Measurements from ENCODE around the gene REC8. TPM values are rescaled to one million over a fixed set of nuclear protein-coding genes. Genes with fewer than 3 reads are reported as not detected.
"Not testable (repeated sequence)": the region's sequence is repeated elsewhere in the genome, so short reads cannot be mapped to it uniquely, and the experiment has no call there.

Gene REC8
- total RNA-seq, 1 experiment from 2014 or later, result 7.6 TPM

- intact Hi-C loops (cut with micrococcal nuclease), result loop anchor here (10.0 kb wide), 1 partner anchor 215 kb away; no protein-coding TSS in a partner anchor
- TF ChIP-seq RAD21 (IDR thresholded peaks at IDR 0.05; ENCODE audit: low read depth), result no peak
- no peak for TF ChIP-seq ELF1 (IDR thresholded peaks at IDR 0.05; ENCODE audit: borderline replicate concordance, low read depth)
- TF ChIP-seq TCF7L2 (IDR thresholded peaks at IDR 0.05; ENCODE audit: borderline replicate concordance, extremely low read depth, insufficient read depth, insufficient read length), result no peak
- no peak for TF ChIP-seq ATF3 (IDR thresholded peaks at IDR 0.05)
- no peak for TF ChIP-seq POLR2AphosphoS5 (IDR thresholded peaks at IDR 0.05; ENCODE audit: low read depth, low read length)
- TF ChIP-seq SP1 (IDR thresholded peaks at IDR 0.05; ENCODE audit: low read depth), result no peak
- no peak for TF ChIP-seq YY1 (IDR thresholded peaks at IDR 0.05; ENCODE audit: extremely low read depth, insufficient replicate concordance, low read depth, low read length)
- TF ChIP-seq EZH2 (IDR thresholded peaks at IDR 0.05), result no peak
- TF ChIP-seq ZNF274 (IDR thresholded peaks at IDR 0.05; ENCODE audit: low read depth, low read length), result no peak
- TF ChIP-seq ZFX (IDR thresholded peaks at IDR 0.05), result no peak
- no peak for TF ChIP-seq EZH2phosphoT487 (IDR thresholded peaks at IDR 0.05; ENCODE audit: borderline replicate concordance)
- no peak overlapping the region for H3K27ac ChIP-seq (ENCODE audit: low read depth, low read length)
- H3K4me1 ChIP-seq (ENCODE audit: control insufficient read depth in 1 of 2, insufficient read depth in 2 of 2, low read length in 2 of 2), result peaks cover 13 to 14% of the 10 kb centered on the region in 2 experiments
- H3K27me3 ChIP-seq (ENCODE audit: insufficient read depth, low read length), result no peaks in the 10 kb centered on the region
- no peak overlapping the region for H3K9ac ChIP-seq (ENCODE audit: low read length)
- no peak overlapping the region for H2AFZ ChIP-seq (ENCODE audit: low read depth, low read length, poor library complexity, severe bottlenecking)
- ChIA-PET POLR2A (no interaction called here), CTCF (interaction anchor here (0.7 to 0.8 kb wide), 3 partner anchors 89 to 1810 kb away, joined by 3 to 4 read pairs (median 3); no protein-coding TSS in a partner anchor), RAD21 (ENCODE audit: low non-redundant PET in 1 of 2, low total read pairs in 2 of 2, uncharacterized antibody in 2 of 2, unreplicated experiment in 2 of 2) (interaction anchor here in 1 of 2 experiments (0.7 kb wide), 1 partner anchor 29 kb away, joined by 7 read pairs; no protein-coding TSS in a partner anchor)
- DNase-seq (ENCODE audit: low read depth, low spot score), result no peak
- peaks cover 0 to 2% of the 10 kb centered on the region in 2 experiments; a peak in 1 of 4 replicates for H3K36me3 ChIP-seq (ENCODE audit: control insufficient read depth in 1 of 2, insufficient read depth in 2 of 2, low read length in 2 of 2)
- no peak for ATAC-seq
- H3K9me2 ChIP-seq (ENCODE audit: insufficient read depth), result no peaks in the 10 kb centered on the region
- no peaks in the 10 kb centered on the region for H4K20me1 ChIP-seq (ENCODE audit: insufficient read depth)
- no peaks in the 10 kb centered on the region for H3K9me3 ChIP-seq (ENCODE audit: control insufficient read depth in 1 of 2, insufficient read depth in 1 of 2, low read depth in 1 of 2, low read length in 2 of 2)
- H3K79me2 ChIP-seq (ENCODE audit: insufficient read depth, low read length), result peaks cover 54% of the 10 kb centered on the region
- no peak overlapping the region for H3K4me3 ChIP-seq (replicated peaks in 1 of 2; ENCODE audit: low read depth in 1 of 2, low read length in 2 of 2)
- no TSS peak for BruUV-seq (replicated peaks)
- H3K4me2 ChIP-seq (ENCODE audit: low read length), result no peak overlapping the region
Measured at GRCh38 chr14:24219521-24219920, 47.6 kb downstream of the REC8 start.

- H3K27ac ChIP-seq (ENCODE audit: low read depth, low read length); H3K9me2 ChIP-seq (ENCODE audit: insufficient read depth); ATAC-seq; H3K27me3 ChIP-seq (ENCODE audit: insufficient read depth, low read length); H4K20me1 ChIP-seq (ENCODE audit: insufficient read depth); H3K4me2 ChIP-seq (ENCODE audit: low read length); H3K36me3 ChIP-seq (ENCODE audit: control insufficient read depth in 1 of 2, insufficient read depth in 2 of 2, low read length in 2 of 2); H3K4me3 ChIP-seq (replicated peaks in 1 of 2; ENCODE audit: low read depth in 1 of 2, low read length in 2 of 2); H3K4me1 ChIP-seq (ENCODE audit: control insufficient read depth in 1 of 2, insufficient read depth in 2 of 2, low read length in 2 of 2); BruUV-seq (replicated peaks); DNase-seq (ENCODE audit: low read depth, low spot score); intact Hi-C loops (cut with micrococcal nuclease); H3K9me3 ChIP-seq (ENCODE audit: control insufficient read depth in 1 of 2, insufficient read depth in 1 of 2, low read depth in 1 of 2, low read length in 2 of 2); RAD21 ChIA-PET (ENCODE audit: low non-redundant PET in 1 of 2, low total read pairs in 2 of 2, uncharacterized antibody in 2 of 2, unreplicated experiment in 2 of 2); POLR2A ChIA-PET; H3K9ac ChIP-seq (ENCODE audit: low read length); CTCF ChIA-PET; H2AFZ ChIP-seq (ENCODE audit: low read depth, low read length, poor library complexity, severe bottlenecking): not testable (repeated sequence)
- peaks cover 88% of the 10 kb centered on the region for H3K79me2 ChIP-seq (ENCODE audit: insufficient read depth, low read length)
Measured at GRCh38 chr14:24222987-24223386, 51.1 kb downstream of the REC8 start.

All from HCT116 (cell line).